Psoas muscle (tissue), 8 donors: ENCODE data around the gene CORIN. TPM values are rescaled to one million over a fixed set of nuclear protein-coding genes. Genes with fewer than 3 reads are reported as not detected.

Experiments used
- ATAC-seq, 4 donors: fragments of 200-7000 bp; cut with Tn5 transposase; one replicate each; pipeline ENCODE4 v1.9.1; 2020; ENCODE audit warnings: moderate library complexity in 3 of 4, mild to moderate bottlenecking in 2 of 4
- DNase-seq, 2 donors: peaks; one replicate each; pipeline ENCODE4 v3.0.0-alpha.2; 2020
- H3K27ac ChIP-seq: fragments of 200-600 bp; one replicate; pipeline ENCODE4 v1.8.0; 2022
- H3K27me3 ChIP-seq, 3 donors: fragments of 200-600 bp in 1 of 3; one replicate each; pipeline versions ENCODE4 v1.6.1 to v1.8.0; 2013 to 2022; ENCODE audit warnings: low read length in 2 of 3, mild to moderate bottlenecking in 2 of 3, moderate library complexity in 1 of 3; ENCODE audit not compliant: insufficient read depth in 3 of 3
- H3K36me3 ChIP-seq, 2 donors: fragments of 200-600 bp in 1 of 2; one replicate each; pipeline versions ENCODE4 v1.6.1 to v1.8.0; 2013 to 2022; ENCODE audit warnings: low read depth in 1 of 2, mild to moderate bottlenecking in 1 of 2, moderate library complexity in 1 of 2; ENCODE audit not compliant: insufficient read depth in 1 of 2
- H3K4me1 ChIP-seq: fragments of 200-600 bp; one replicate; pipeline ENCODE4 v1.8.0; 2022
- H3K4me3 ChIP-seq: fragments of 200-600 bp; one replicate; pipeline ENCODE4 v1.8.0; 2022; ENCODE audit warnings: mild to moderate bottlenecking
- H3K9me3 ChIP-seq: fragments of 200-600 bp; one replicate; pipeline ENCODE4 v1.8.0; 2022
- CTCF ChIP-seq: fragments of 200-600 bp; IDR thresholded peaks from one replicate; pipeline ENCODE4 v1.8.0; 2022; ENCODE audit warnings: antibody characterized with exemption
- WGBS, 3 donors: extraction: QIAGEN DNeasy Blood & Tissue Kit; methylation state at CpG; one replicate each; pipeline versions ENCODE4 v1.1.6 to v1.1.7; 2013; 5-methylcytosine and 5-hydroxymethylcytosine counted together
- intact Hi-C, 2 donors: fragments of 100-400 bp; cut with DNase I; formaldehyde crosslinking; loops; one replicate each; pipeline versions ENCODE4 v1.11.0 to v1.14.2; 2022
- polyA plus RNA-seq, 3 donors: library from polyadenylated mRNA; stranded (reverse); fragments of 200-250 nt; gene quantifications; one replicate each; pipeline ENCODE4 v1.2.3, GENCODE V29; 2013
- total RNA-seq, 4 donors: library from RNA; stranded (reverse); fragmentation: NEBNext Ultra II Directional in 2 of 4; extraction: Animal tissue kit (Norgen Biotek cat#: 25700) in 2 of 4; gene quantifications; one replicate each; pipeline versions ENCODE4 v1.2.1 to v1.2.4, GENCODE V29; 2021 to 2023
- donor health status: healthy with polysubstance abuse.
- donor health status: DM: no; HTN: no; CAD: no; lungs with moderate emphysema.
- donor health status: Bipolar disorder and iron deficiency.
- donor health status: healthy.
- donor health status: DM: yes; HTN: yes; CAD: no.
- donor health status: DM: no; HTN: no; CAD: no.
- donor health status: DM: no; HTN: no; CAD: no.
- donor health status: DM: yes; HTN: yes; CAD: no.

The CORIN gene
- total and polyA plus RNA-seq, 7 donors = 0.03 to 1.3 (median 0.16) TPM; not detected in 1

- Histone ChIP-seq H3K27me3 (no peaks in the 10 kb centered on the region), H3K27ac (no peak overlapping the region), H3K4me3 (no peak overlapping the region), H3K36me3 (no peaks in the 10 kb centered on the region), H3K9me3 (no peaks in the 10 kb centered on the region), H3K4me1 (no peaks in the 10 kb centered on the region)
- 63 to 84% (median 73%) methylated on average over 1 of the region's 1 CpG for WGBS, 3 donors
- no peak for TF ChIP-seq CTCF
- ATAC-seq (no peak), DNase-seq (no peak)
- intact Hi-C loops = no loop called here
These were observed 239.5 kb downstream of the CORIN start for GRCh38 chr4:47598320-47598719.

GRCh38 chr4:47597696-47598095 lies 240.2 kb downstream of the CORIN start:
- Histone ChIP-seq H3K36me3 (no peaks in the 10 kb centered on the region), H3K4me1 (no peaks in the 10 kb centered on the region), H3K27ac (no peak overlapping the region), H3K4me3 (no peak overlapping the region), H3K9me3 (no peaks in the 10 kb centered on the region), H3K27me3 (no peaks in the 10 kb centered on the region)
- intact Hi-C loops = no loop called here
- TF ChIP-seq CTCF = no peak
- DNase-seq = no peak
- 63 to 82% (median 73%) methylated on average over 1 of the region's 1 CpG for WGBS, 3 donors
- ATAC-seq = no peak

- peaks cover 7% of the 10 kb centered on the region for H3K9me3 ChIP-seq
- ATAC-seq (no peak), DNase-seq (no peak)
- no peak overlapping the region for H3K27ac ChIP-seq
- H3K4me1 ChIP-seq = no peaks in the 10 kb centered on the region
- TF ChIP-seq CTCF = no peak
- no peaks in the 10 kb centered on the region for H3K27me3 ChIP-seq
- no peak overlapping the region for H3K4me3 ChIP-seq
- 50 to 94% (median 89%) methylated on average over 1 of the region's 1 CpG for WGBS, 3 donors
- intact Hi-C loops = no loop called here
- peaks cover 4 to 21% of the 10 kb centered on the region in 2 donors for H3K36me3 ChIP-seq
These were observed 247.5 kb downstream of the CORIN start for GRCh38 chr4:47590325-47590724.

- TF ChIP-seq CTCF = no peak
- H3K27ac ChIP-seq = no peak overlapping the region
- H3K9me3 ChIP-seq = no peaks in the 10 kb centered on the region
- H3K4me3 ChIP-seq = no peak overlapping the region
- H3K27me3 ChIP-seq = no peaks in the 10 kb centered on the region
- H3K36me3 ChIP-seq = peaks cover 4 to 20% of the 10 kb centered on the region in 2 donors
- no peaks in the 10 kb centered on the region for H3K4me1 ChIP-seq
- 85 to 89% (median 88%) methylated on average over 3 of the region's 3 CpGs for WGBS, 3 donors
- ATAC-seq (no peak), DNase-seq (no peak)
- intact Hi-C loops = no loop called here
These were observed 258.6 kb downstream of the CORIN start for GRCh38 chr4:47579235-47579634.

GRCh38 chr4:47577779-47578553 lies 259.9 kb downstream of the CORIN start:
- H3K4me1 ChIP-seq = no peaks in the 10 kb centered on the region
- peaks cover 4 to 23% of the 10 kb centered on the region in 2 donors for H3K36me3 ChIP-seq
- no peaks in the 10 kb centered on the region for H3K9me3 ChIP-seq
- ATAC-seq (peak in 1 of 4 donors; percentile 42), DNase-seq (no peak)
- no peak for TF ChIP-seq CTCF
- no peak overlapping the region for H3K4me3 ChIP-seq
- intact Hi-C loops = no loop called here
- WGBS, 3 donors = 44 to 59% (median 53%) methylated on average over 7 of the region's 7 CpGs
- no peak overlapping the region for H3K27ac ChIP-seq
- H3K27me3 ChIP-seq = no peaks in the 10 kb centered on the region
